Tibial nerve (tissue), 3 donors: Measurements from ENCODE around the gene TSPAN3.

Experiments used
- POLR2A ChIP-seq, 2 donors: fragments of 450-650 bp; IDR thresholded peaks; one replicate each; pipeline ENCODE4 v1.6.1; 2017; ENCODE audit warnings: antibody characterized with exemption in 2 of 2, mild to moderate bottlenecking in 2 of 2, moderate library complexity in 2 of 2
- TF ChIP-seq, protein P1 (sequence below), 5 experiments: fragments of 200-600 bp in 3 of 5; fragments of 450-650 bp in 2 of 5; sonication (generic) in 3 of 5; IDR thresholded peaks; one replicate each; pipeline ENCODE4 v1.5.1; 2016 to 2019; ENCODE audit warnings: antibody characterized with exemption in 5 of 5, mild to moderate bottlenecking in 3 of 5, moderate library complexity in 2 of 5

DNA sequence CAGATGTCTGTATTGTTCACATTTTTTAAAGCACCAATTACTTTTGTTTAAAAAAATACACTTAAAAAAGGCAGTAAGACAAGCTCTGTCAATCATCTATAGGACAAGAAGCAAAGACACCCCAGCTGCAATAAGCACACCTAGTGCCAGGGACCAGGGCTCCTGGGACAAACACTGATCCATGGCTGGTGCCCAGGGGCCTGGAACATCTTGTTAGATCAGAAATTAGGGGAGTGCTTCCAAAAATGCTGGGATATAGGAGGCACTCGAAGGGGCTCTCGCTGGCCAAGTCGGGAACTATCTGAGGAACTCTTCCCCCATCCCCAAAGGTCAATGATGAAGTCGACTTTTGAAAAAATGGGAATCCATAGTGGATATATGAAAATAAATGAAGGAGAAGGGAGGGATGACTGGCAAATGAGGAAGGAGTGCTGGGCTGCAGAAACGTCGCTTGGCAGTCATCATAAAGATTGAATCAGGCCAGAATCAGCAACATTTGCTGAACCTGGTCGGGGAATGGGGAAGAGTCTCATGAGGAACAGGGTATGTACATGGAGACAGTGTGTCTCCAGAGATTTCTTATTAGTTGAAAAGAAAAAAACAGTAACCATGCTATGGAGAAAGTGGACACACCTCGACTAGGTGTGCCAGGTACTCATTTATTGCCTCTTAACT, 28.5 kb downstream of the TSPAN3 start:
- TF ChIP-seq, protein P1, sequence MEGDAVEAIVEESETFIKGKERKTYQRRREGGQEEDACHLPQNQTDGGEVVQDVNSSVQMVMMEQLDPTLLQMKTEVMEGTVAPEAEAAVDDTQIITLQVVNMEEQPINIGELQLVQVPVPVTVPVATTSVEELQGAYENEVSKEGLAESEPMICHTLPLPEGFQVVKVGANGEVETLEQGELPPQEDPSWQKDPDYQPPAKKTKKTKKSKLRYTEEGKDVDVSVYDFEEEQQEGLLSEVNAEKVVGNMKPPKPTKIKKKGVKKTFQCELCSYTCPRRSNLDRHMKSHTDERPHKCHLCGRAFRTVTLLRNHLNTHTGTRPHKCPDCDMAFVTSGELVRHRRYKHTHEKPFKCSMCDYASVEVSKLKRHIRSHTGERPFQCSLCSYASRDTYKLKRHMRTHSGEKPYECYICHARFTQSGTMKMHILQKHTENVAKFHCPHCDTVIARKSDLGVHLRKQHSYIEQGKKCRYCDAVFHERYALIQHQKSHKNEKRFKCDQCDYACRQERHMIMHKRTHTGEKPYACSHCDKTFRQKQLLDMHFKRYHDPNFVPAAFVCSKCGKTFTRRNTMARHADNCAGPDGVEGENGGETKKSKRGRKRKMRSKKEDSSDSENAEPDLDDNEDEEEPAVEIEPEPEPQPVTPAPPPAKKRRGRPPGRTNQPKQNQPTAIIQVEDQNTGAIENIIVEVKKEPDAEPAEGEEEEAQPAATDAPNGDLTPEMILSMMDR (IDR thresholded peaks at IDR 0.05), result no peak
- no peak for TF ChIP-seq POLR2A (IDR thresholded peaks at IDR 0.05)
